ENCODE results near the gene SLC24A3.

SLC24A3 gene

DNA sequence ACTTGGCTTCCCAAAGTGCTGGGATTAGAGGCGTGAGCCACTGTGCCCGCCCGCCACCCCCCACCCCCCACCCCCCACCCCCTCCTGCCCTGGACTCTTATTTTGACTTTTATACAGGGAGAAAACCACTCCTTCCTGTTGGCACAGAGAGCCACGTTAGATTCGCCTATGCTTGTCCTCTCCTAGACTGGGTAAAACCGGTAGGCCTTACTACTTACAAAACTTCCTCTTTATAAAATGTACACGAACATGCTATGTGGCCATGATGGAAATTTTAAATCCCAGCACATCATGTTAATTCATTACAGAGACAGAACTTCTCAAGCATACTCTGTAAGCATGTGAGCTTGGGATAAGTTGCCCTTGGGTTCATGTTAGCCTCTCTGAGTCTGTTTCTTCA lies 124.2 kb downstream of the SLC24A3 start:
- TF ChIP-seq, protein P1, sequence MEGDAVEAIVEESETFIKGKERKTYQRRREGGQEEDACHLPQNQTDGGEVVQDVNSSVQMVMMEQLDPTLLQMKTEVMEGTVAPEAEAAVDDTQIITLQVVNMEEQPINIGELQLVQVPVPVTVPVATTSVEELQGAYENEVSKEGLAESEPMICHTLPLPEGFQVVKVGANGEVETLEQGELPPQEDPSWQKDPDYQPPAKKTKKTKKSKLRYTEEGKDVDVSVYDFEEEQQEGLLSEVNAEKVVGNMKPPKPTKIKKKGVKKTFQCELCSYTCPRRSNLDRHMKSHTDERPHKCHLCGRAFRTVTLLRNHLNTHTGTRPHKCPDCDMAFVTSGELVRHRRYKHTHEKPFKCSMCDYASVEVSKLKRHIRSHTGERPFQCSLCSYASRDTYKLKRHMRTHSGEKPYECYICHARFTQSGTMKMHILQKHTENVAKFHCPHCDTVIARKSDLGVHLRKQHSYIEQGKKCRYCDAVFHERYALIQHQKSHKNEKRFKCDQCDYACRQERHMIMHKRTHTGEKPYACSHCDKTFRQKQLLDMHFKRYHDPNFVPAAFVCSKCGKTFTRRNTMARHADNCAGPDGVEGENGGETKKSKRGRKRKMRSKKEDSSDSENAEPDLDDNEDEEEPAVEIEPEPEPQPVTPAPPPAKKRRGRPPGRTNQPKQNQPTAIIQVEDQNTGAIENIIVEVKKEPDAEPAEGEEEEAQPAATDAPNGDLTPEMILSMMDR (IDR thresholded peaks at IDR 0.05), result no peak
- TF ChIP-seq ZFX (IDR thresholded peaks at IDR 0.05; ENCODE audit: borderline replicate concordance), result no peak
- no peak overlapping the region for H3K27ac ChIP-seq

GRCh38 chr20:19338380-19338779 lies 125.9 kb downstream of the SLC24A3 start:
- H3K27ac ChIP-seq, result no peak overlapping the region
- TF ChIP-seq ZFX (IDR thresholded peaks at IDR 0.05; ENCODE audit: borderline replicate concordance), result no peak
- TF ChIP-seq, protein P1 (IDR thresholded peaks at IDR 0.05), result no peak

DNA sequence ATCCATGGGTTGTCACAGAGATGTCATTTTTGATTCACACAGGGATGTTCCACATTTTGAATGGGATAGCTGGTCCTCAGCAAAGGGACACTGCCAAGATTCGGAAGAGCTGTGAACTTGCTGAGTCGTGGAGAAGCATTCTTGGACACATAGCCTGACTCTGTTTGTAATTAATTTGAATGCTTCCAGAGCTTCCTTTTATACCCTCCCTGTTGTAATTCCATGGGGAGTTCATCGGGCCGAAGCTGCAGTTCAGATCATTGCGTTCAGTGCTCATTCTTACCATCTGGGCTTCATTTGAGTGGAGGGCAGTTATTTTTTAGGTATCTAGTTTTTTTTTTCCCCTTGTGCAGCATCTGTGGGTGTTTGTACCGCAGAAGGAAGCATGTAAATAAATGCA lies 126.5 kb downstream of the SLC24A3 start:
- H3K27ac ChIP-seq, result no peak overlapping the region
- TF ChIP-seq, protein P1 (IDR thresholded peaks at IDR 0.05), result no peak

- no peak overlapping the region for H3K27ac ChIP-seq
- TF ChIP-seq ZFX (IDR thresholded peaks at IDR 0.05; ENCODE audit: borderline replicate concordance), result no peak
- TF ChIP-seq, protein P1 (IDR thresholded peaks at IDR 0.05), result no peak
Observed at GRCh38 chr20:19341348-19342053, 129.1 kb downstream of the SLC24A3 start.

GRCh38 chr20:19344341-19344740 lies 131.9 kb downstream of the SLC24A3 start:
- no peak overlapping the region for H3K27ac ChIP-seq
- TF ChIP-seq, protein P1 (IDR thresholded peaks at IDR 0.05), result no peak
- no peak for TF ChIP-seq ZFX (IDR thresholded peaks at IDR 0.05; ENCODE audit: borderline replicate concordance)

- TF ChIP-seq ZFX (IDR thresholded peaks at IDR 0.05; ENCODE audit: borderline replicate concordance), result no peak
- TF ChIP-seq, protein P1 (IDR thresholded peaks at IDR 0.05), result no peak
- H3K27ac ChIP-seq, result no peak overlapping the region
Observed at GRCh38 chr20:19347943-19348456, 135.6 kb downstream of the SLC24A3 start.

DNA sequence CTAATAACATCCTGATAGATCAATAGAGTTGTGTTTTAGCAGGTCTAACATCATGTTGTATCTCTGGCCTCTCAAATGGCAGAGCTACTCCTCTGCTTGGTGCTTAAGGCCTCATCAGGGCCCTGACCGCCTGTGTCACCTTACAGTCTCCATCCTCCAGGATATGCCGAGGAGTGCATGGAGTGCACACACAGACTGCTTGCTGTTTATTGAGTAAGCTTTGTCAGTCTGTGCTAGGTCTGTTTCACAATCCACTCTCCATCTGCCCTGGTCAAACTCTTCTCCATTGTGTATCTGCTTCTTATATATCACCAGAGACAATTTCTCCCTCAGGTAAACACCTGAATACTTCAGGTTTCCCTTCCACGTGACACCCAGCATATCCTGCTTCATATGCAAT lies 136.1 kb downstream of the SLC24A3 start:
- no peak overlapping the region for H3K27ac ChIP-seq
- TF ChIP-seq ZFX (IDR thresholded peaks at IDR 0.05; ENCODE audit: borderline replicate concordance), result no peak
- TF ChIP-seq, protein P1 (IDR thresholded peaks at IDR 0.05), result no peak
